Nephron progenitor cell (in vitro differentiated cells): ENCODE data around the gene SRA1.
A peak's percentile ranks its signal among the peaks of the same experiment; 100 is the strongest.
"Not testable (repeated sequence)": the region's sequence is repeated elsewhere in the genome, so short reads cannot be mapped to it uniquely, and the experiment has no call there.

Experiments
- DNase-seq: peaks from one replicate; pipeline ENCODE4 v3.0.0; 2021
- H3K27ac Mint-ChIP-seq: 2 replicates; pipeline ENCODE4 v1.8.0; 2021; ENCODE audit warnings: mild to moderate bottlenecking, moderate library complexity, mixed read lengths
- H3K27me3 Mint-ChIP-seq: 2 replicates; pipeline ENCODE4 v1.8.0; 2021; ENCODE audit warnings: mild to moderate bottlenecking, low read depth, mixed read lengths; ENCODE audit not compliant: poor library complexity
- H3K36me3 Mint-ChIP-seq: 2 replicates; pipeline ENCODE4 v1.8.0; 2021; ENCODE audit warnings: low read depth, mixed read lengths
- H3K4me1 Mint-ChIP-seq: 2 replicates; pipeline ENCODE4 v1.8.0; 2021; ENCODE audit warnings: mixed read lengths
- H3K4me3 Mint-ChIP-seq: 2 replicates; pipeline ENCODE4 v1.8.0; 2021; ENCODE audit warnings: mild to moderate bottlenecking, moderate library complexity, mixed read lengths
- H3K9me3 Mint-ChIP-seq: 2 replicates; pipeline ENCODE4 v1.8.0; 2021; ENCODE audit warnings: mild to moderate bottlenecking, moderate library complexity, mixed read lengths
- TF ChIP-seq, protein P1 (sequence below): fragments of 200-600 bp; sonication (generic); IDR thresholded peaks from 2 replicates; pipeline ENCODE4 v1.5.0; 2021; ENCODE audit warnings: antibody characterized with exemption

Gene SRA1

DNA sequence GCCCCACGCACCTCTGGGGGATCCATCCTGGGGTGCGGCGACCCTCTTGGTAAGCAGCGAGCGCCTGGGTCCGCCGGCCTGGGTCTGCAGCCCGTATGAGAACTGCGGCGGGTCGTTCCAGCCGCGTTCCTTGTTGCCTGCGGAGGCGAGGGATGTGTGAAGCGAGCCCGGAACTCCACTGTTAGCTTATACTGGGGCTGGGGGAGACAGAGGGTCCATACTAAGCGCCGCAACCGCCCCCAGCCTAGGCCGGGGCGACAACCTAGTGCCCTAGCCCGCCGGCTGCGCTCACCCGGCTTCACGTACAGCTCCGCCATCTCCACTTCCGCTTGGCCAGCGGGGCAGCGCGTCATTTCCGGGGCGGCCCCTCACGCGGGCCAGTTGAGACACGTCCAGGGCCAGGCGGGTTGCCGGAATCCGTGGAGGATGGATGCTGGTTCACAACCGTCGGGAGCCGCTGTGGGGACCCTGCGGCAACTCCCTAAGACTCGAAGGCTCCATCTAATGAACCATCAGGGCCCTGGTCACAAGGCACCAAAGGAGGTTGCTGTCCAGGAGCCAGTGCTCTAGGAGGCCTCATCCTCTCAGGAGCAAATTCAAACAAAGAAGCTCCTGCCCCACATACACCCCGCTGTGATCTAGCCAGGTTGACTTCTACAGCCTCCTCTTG is at the start of gene SRA1:
Gene SRA1, minus strand, starts transcription at position 338 of the 670 bp plus-strand sequence. Its CDS starts 21 bp downstream, at position 317.
- TF ChIP-seq, protein P1, sequence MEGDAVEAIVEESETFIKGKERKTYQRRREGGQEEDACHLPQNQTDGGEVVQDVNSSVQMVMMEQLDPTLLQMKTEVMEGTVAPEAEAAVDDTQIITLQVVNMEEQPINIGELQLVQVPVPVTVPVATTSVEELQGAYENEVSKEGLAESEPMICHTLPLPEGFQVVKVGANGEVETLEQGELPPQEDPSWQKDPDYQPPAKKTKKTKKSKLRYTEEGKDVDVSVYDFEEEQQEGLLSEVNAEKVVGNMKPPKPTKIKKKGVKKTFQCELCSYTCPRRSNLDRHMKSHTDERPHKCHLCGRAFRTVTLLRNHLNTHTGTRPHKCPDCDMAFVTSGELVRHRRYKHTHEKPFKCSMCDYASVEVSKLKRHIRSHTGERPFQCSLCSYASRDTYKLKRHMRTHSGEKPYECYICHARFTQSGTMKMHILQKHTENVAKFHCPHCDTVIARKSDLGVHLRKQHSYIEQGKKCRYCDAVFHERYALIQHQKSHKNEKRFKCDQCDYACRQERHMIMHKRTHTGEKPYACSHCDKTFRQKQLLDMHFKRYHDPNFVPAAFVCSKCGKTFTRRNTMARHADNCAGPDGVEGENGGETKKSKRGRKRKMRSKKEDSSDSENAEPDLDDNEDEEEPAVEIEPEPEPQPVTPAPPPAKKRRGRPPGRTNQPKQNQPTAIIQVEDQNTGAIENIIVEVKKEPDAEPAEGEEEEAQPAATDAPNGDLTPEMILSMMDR, result no peak
- Mint-ChIP-seq H3K9me3 (no peaks in the 10 kb centered on the region), H3K4me1 (peaks cover 35% of the 10 kb centered on the region), H3K4me3 (peak within 1 kb of the TSS; percentile 93), H3K36me3 (peaks cover 21% of the 10 kb centered on the region), H3K27me3 (no peaks in the 10 kb centered on the region), H3K27ac (peak within 1 kb of the TSS; percentile 91)
- peak; percentile 93 for DNase-seq

DNA sequence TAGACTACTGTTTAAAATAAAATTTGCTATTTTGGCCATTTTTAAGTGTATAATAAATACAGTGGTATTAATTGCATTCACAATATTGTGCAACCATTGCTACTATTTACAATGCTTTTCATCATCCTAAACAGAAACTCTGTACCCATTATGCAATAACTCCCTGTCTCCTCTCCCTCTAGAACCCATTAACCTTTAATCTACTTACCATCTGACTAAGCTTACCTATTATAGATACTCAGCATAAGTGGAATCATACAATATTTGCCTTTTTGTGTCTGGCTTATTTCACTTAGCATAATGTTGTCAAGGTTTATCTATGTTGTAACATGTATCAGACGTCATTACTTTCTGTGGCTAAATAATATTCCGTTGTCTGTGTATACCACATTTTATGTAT is 49.8 kb upstream of the SRA1 start:
- H3K4me3 Mint-ChIP-seq, result no peak overlapping the region
- no peak for DNase-seq
- no peaks in the 10 kb centered on the region for H3K4me1 Mint-ChIP-seq
- peaks cover 26% of the 10 kb centered on the region for H3K9me3 Mint-ChIP-seq
- H3K36me3 Mint-ChIP-seq, result no peaks in the 10 kb centered on the region
- no peak overlapping the region for H3K27ac Mint-ChIP-seq
- TF ChIP-seq, protein P1, result no peak
- peaks cover 19% of the 10 kb centered on the region for H3K27me3 Mint-ChIP-seq

DNA sequence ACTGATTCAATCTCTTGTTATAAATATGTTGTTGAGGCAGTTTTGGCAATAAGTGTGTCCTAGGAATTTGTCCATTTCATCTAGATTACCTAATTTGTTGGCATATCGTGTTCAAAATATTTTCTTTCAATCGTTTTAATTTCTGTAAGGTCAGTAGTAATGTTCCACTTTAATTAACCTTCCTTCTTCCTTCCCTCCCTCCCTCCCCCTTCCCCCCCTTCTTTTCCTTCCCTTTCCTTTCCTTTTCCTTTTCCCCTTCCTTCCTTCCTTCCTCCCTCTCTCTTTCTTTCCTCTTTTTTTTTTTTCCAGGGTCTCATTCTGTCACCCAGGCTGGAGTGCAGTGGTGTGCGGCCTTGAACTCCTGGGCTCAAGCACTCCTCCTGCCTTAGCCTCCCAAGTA is 48.6 kb upstream of the SRA1 start:
- DNase-seq, result no peak
- no peaks in the 10 kb centered on the region for H3K36me3 Mint-ChIP-seq
- no peak overlapping the region for H3K4me3 Mint-ChIP-seq
- TF ChIP-seq, protein P1, result no peak
- no peak overlapping the region for H3K27ac Mint-ChIP-seq
- no peaks in the 10 kb centered on the region for H3K4me1 Mint-ChIP-seq
- peaks cover 20% of the 10 kb centered on the region for H3K27me3 Mint-ChIP-seq
- H3K9me3 Mint-ChIP-seq, result peaks cover 15% of the 10 kb centered on the region

DNA sequence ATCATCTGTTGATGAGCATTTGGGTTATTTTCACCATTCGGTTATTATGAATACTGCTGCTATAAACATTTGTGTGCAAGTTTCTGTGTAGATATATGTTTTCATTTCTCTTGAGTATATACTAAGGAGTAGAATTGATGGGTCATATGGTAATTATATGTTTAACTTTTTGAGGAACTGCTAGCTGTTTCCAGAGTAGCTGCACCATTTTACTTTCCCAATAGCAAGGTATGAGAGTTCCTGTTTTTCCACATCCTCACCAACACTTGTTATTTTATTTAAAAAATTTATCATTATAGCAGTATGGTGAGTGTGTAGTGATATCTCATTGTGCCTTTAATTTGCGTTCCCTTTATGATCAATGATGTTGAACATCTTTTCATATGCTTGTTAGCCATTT is 46.5 kb upstream of the SRA1 start:
- H3K27me3 Mint-ChIP-seq, result peaks cover 27% of the 10 kb centered on the region
- H3K4me1 Mint-ChIP-seq, result no peaks in the 10 kb centered on the region
- H3K36me3 Mint-ChIP-seq, result no peaks in the 10 kb centered on the region
- no peak for DNase-seq
- H3K27ac Mint-ChIP-seq, result no peak overlapping the region
- H3K4me3 Mint-ChIP-seq, result no peak overlapping the region
- peaks cover under 1% of the 10 kb centered on the region for H3K9me3 Mint-ChIP-seq
- TF ChIP-seq, protein P1, result no peak

DNA sequence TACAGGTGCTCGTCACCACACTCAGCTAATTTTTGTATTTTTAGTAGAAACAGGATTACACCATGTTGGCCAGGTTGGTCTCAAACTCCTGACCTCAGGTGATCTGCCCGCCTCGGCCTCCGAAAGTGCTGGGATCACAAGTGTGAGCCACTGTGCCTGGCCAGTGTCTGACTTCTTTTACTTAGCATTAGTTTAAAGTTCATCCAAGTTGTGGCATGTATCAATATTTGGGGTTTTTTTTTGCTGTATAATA is 46.1 kb upstream of the SRA1 start:
- H3K4me1 Mint-ChIP-seq, H3K36me3 Mint-ChIP-seq, H3K4me3 Mint-ChIP-seq, DNase-seq, H3K9me3 Mint-ChIP-seq, H3K27ac Mint-ChIP-seq: not testable (repeated sequence)
- peaks cover 27% of the 10 kb centered on the region for H3K27me3 Mint-ChIP-seq

DNA sequence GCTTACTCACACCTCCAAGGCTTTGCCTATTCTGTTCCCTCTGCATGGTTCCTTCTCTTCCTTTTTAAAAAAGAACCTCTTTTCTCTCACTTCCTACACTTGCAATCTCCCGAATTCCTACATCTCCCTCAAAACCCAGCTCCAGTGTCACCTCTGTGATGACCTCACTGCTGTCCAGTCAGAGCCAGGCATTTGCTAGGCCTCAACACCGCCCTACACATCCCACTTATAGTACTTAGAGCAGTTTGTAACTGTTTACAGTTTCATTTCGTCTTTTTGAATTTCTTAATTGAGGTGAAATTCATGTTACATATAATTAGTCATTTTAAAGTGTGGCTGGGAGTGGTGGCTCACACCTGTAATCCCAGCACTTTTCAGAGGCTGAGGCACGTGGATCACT is 44.9 kb upstream of the SRA1 start:
- Mint-ChIP-seq H3K9me3 (no peaks in the 10 kb centered on the region), H3K36me3 (no peaks in the 10 kb centered on the region), H3K27ac (no peak overlapping the region), H3K4me1 (no peaks in the 10 kb centered on the region), H3K27me3 (peaks cover 30% of the 10 kb centered on the region), H3K4me3 (no peak overlapping the region)
- TF ChIP-seq, protein P1, result no peak
- DNase-seq, result no peak
